Cardiac muscle cell (in vitro differentiated cells and primary cell): ENCODE data around the gene SLC2A4. TPM values are rescaled to one million over a fixed set of nuclear protein-coding genes. Genes with fewer than 3 reads are reported as not detected.

Source experiments
- DNase-seq, 2 donors: peaks; one replicate each; pipeline versions ENCODE4 v3.0.0 to v3.0.0-alpha.2; 2010 to 2017; ENCODE audit warnings: low read depth in 1 of 2, low spot score in 1 of 2
- H3K27ac ChIP-seq: fragments of 200-600 bp; sonication (generic); 2 replicates; pipeline ENCODE4 v1.5.1; 2016
- H3K27me3 ChIP-seq: fragments of 200-600 bp; sonication (generic); 2 replicates; pipeline ENCODE4 v1.6.0; 2016; ENCODE audit warnings: control low read depth
- H3K36me3 ChIP-seq: fragments of 200-600 bp; sonication (generic); 2 replicates; pipeline ENCODE4 v1.5.1; 2016; ENCODE audit warnings: control low read depth
- H3K4me1 ChIP-seq: fragments of 200-600 bp; sonication (generic); 2 replicates; pipeline ENCODE4 v1.8.1; 2017; ENCODE audit warnings: low read depth, mild to moderate bottlenecking, mixed run types
- H3K4me3 ChIP-seq: fragments of 200-600 bp; sonication (generic); 2 replicates; pipeline ENCODE4 v1.5.1; 2016; ENCODE audit warnings: mild to moderate bottlenecking
- H3K9me3 ChIP-seq: fragments of 200-600 bp; sonication (generic); 2 replicates; pipeline ENCODE4 v1.5.1; 2017; ENCODE audit warnings: low read depth, mild to moderate bottlenecking, control low read depth
- polyA plus RNA-seq: library from polyadenylated mRNA; unstranded; fragments of >200 nt; fragmentation: Nextera tagmentation; extraction: Ambion mirVana; gene quantifications from 2 replicates; pipeline ENCODE4 v1.2.1, GENCODE V29; 2016
- total RNA-seq: library from RNA; depleted of rRNA; stranded (reverse); fragments of >200 nt; gene quantifications from 2 replicates; pipeline ENCODE4 v1.2.3, GENCODE V29; 2016
- TF ChIP-seq, protein P1 (sequence below): IDR thresholded peaks from 2 replicates; pipeline ENCODE4 v1.5.1; 2012; ENCODE audit warnings: low read depth, mild to moderate bottlenecking, low read length

SLC2A4 gene
- total and polyA plus RNA-seq, 2 experiments from 2014 or later = 23.4 to 42.6 TPM

GRCh38 chr17:7323731-7324437 is 42.4 kb downstream of the SLC2A4 start:
- H3K27ac ChIP-seq = no peak overlapping the region
- peak; percentile 40 to 53 for DNase-seq
- H3K9me3 ChIP-seq = no peaks in the 10 kb centered on the region
- TF ChIP-seq, protein P1, sequence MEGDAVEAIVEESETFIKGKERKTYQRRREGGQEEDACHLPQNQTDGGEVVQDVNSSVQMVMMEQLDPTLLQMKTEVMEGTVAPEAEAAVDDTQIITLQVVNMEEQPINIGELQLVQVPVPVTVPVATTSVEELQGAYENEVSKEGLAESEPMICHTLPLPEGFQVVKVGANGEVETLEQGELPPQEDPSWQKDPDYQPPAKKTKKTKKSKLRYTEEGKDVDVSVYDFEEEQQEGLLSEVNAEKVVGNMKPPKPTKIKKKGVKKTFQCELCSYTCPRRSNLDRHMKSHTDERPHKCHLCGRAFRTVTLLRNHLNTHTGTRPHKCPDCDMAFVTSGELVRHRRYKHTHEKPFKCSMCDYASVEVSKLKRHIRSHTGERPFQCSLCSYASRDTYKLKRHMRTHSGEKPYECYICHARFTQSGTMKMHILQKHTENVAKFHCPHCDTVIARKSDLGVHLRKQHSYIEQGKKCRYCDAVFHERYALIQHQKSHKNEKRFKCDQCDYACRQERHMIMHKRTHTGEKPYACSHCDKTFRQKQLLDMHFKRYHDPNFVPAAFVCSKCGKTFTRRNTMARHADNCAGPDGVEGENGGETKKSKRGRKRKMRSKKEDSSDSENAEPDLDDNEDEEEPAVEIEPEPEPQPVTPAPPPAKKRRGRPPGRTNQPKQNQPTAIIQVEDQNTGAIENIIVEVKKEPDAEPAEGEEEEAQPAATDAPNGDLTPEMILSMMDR = peak; percentile 89
- no peaks in the 10 kb centered on the region for H3K27me3 ChIP-seq
- H3K36me3 ChIP-seq = peaks cover 36% of the 10 kb centered on the region
- H3K4me3 ChIP-seq = no peak overlapping the region
- H3K4me1 ChIP-seq = peaks cover 5% of the 10 kb centered on the region

DNA sequence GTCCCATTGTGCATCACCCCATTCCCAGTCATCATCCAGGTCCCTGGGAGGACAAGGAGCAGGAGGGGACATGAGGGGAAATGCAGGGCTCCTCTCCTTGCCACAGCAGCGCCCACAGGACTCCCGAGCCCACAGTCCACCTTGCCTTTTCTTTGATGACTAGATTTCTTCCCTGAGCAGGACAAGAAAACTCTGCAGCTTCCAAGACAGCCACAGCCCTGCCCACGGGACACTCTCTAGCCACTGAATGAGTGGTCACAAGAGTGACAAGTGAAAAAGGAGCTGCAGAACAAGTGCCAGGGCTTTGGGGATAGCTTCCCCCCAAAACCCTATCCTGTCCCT is 42.9 kb downstream of the SLC2A4 start:
- Histone ChIP-seq H3K27me3 (no peaks in the 10 kb centered on the region), H3K4me1 (peaks cover 5% of the 10 kb centered on the region), H3K36me3 (peaks cover 35% of the 10 kb centered on the region), H3K4me3 (no peak overlapping the region), H3K9me3 (no peaks in the 10 kb centered on the region), H3K27ac (no peak overlapping the region)
- no peak for DNase-seq
- TF ChIP-seq, protein P1 = no peak

DNA sequence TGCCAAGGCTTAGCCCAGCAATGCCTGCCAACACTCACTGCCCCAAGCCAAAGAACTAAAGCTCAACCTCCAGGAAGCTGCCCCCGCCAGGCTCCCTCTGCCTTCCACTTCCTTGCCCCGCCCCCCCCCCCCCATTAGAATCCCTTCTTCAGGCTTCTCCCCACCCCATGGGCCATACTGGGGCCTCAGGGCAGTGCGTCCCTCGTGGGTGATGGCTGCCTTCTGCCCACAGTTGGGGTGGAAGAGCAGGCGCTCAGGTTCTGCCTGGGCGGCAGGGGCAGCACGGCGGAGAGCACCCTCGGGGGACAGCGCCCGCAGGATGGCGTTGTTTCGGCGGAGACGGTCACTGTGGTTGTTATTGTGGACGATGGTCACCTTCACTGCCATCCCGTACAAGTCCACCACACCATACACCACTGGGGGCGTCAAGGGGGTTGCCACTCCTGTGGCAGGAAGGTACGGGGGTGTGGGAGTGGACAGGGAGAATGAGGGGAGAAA is 43.6 kb downstream of the SLC2A4 start:
- Histone ChIP-seq H3K27me3 (no peaks in the 10 kb centered on the region), H3K4me1 (peaks cover 5% of the 10 kb centered on the region), H3K4me3 (no peak overlapping the region), H3K36me3 (peaks cover 35% of the 10 kb centered on the region), H3K27ac (no peak overlapping the region), H3K9me3 (no peaks in the 10 kb centered on the region)
- no peak for DNase-seq
- TF ChIP-seq, protein P1 = no peak

DNA sequence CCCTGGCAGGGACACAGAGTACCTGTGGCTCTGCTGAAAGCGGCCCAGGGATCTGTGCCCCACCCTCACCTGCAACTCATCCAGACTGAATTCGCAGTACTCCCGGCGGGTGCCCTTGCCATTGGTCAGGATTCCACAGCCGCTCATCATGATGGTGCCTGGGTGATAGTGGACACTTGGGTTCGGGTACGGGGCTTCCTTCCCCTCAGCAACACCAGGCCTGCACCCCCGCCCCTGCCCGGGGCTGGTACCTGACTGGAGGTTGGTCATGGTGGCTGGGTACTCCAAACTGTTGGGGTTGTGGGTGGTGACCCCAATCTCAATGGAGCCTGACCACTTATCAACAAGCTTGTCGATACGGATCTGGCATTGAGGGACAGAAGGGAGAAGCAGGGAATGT is 44.7 kb downstream of the SLC2A4 start:
- DNase-seq = no peak
- Histone ChIP-seq H3K27ac (no peak overlapping the region), H3K27me3 (no peaks in the 10 kb centered on the region), H3K4me3 (no peak overlapping the region), H3K9me3 (no peaks in the 10 kb centered on the region), H3K4me1 (peaks cover 5% of the 10 kb centered on the region), H3K36me3 (peaks cover 28% of the 10 kb centered on the region)
- TF ChIP-seq, protein P1 = no peak

DNA sequence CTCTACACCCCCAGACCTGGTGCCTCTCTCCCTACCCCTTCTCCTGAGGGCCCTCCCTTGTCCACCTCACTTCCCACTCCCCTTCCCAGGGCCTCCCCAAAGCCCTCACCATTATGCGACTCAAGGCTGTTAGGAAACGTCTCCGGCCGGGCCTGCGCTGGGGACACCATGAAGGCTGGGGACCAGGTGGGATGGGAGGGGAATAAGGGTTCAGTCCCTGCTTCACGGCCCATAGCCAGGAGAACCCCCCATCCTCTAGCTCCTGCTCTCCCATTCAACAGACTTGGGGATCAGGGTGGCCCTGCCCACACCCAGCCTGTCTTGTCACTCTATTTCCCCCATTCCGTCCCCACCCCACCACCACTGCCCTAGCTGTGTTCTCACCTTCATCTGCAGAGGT is 45.5 kb downstream of the SLC2A4 start:
- Histone ChIP-seq H3K27me3 (no peaks in the 10 kb centered on the region), H3K27ac (no peak overlapping the region), H3K4me1 (peaks cover 5% of the 10 kb centered on the region), H3K9me3 (no peaks in the 10 kb centered on the region), H3K36me3 (peaks cover 20% of the 10 kb centered on the region), H3K4me3 (no peak overlapping the region)
- TF ChIP-seq, protein P1 = no peak
- DNase-seq = no peak
